Upper lobe of left lung (tissue), 4 donors: ENCODE data around the gene KCNC1.

Experiments used
- CTCF ChIP-seq, 6 experiments: fragments of 450-650 bp in 4 of 6; fragments of 200-600 bp in 2 of 6; sonication (generic) in 2 of 6; IDR thresholded peaks; one replicate each; pipeline ENCODE4 v1.5.1; 2016 to 2019; ENCODE audit warnings: antibody characterized with exemption in 6 of 6
- EP300 ChIP-seq, 4 donors: sonication (generic); formaldehyde crosslinking; IDR thresholded peaks; one replicate each; pipeline ENCODE4 v1.5.1; 2017; ENCODE audit warnings: antibody characterized with exemption in 4 of 4, control low read depth in 2 of 4
- POLR2A ChIP-seq, 4 donors: fragments of 450-650 bp; IDR thresholded peaks; one replicate each; pipeline ENCODE4 v1.5.1; 2016 to 2017; ENCODE audit warnings: antibody characterized with exemption in 4 of 4, mild to moderate bottlenecking in 2 of 4
- POLR2AphosphoS5 ChIP-seq, 2 donors: sonication (generic); formaldehyde crosslinking; IDR thresholded peaks; one replicate each; pipeline ENCODE4 v1.5.1; 2017; ENCODE audit warnings: antibody characterized with exemption in 2 of 2

GRCh38 chr11:17798253-17798652 lies 63.7 kb downstream of the KCNC1 start:
- TF ChIP-seq POLR2A (IDR thresholded peaks at IDR 0.05), result no peak
- TF ChIP-seq CTCF (IDR thresholded peaks at IDR 0.05), result no peak
- no peak for TF ChIP-seq EP300 (IDR thresholded peaks at IDR 0.05)
- TF ChIP-seq POLR2AphosphoS5 (IDR thresholded peaks at IDR 0.05), result no peak
